MM.1S (cell line): Measurements from ENCODE around the gene GASK1A.

Source experiments
- DNase-seq: peaks from one replicate; pipeline ENCODE4 v3.0.0-alpha.2; 2015
- H2AFZ ChIP-seq: fragments of 300-600 bp; sonication (generic); 2 replicates; pipeline ENCODE4 v1.6.0; 2016; ENCODE audit warnings: antibody characterized with exemption, low read length
- H3F3A ChIP-seq: fragments of 300-600 bp; sonication (generic); 2 replicates; pipeline ENCODE4 v1.6.1; 2016; ENCODE audit warnings: mild to moderate bottlenecking, antibody characterized with exemption, low read length, moderate library complexity, mixed read lengths; ENCODE audit not compliant: insufficient read depth
- H3K27ac ChIP-seq: fragments of 300-600 bp; sonication (generic); 2 replicates; pipeline ENCODE4 v1.5.1; 2016; ENCODE audit warnings: mild to moderate bottlenecking, low read length
- H3K27me3 ChIP-seq: fragments of 300-600 bp; sonication (generic); replicated peaks from 2 replicates; pipeline ENCODE4 v1.6.0; 2016; ENCODE audit warnings: low read length; ENCODE audit not compliant: insufficient read depth
- H3K36me3 ChIP-seq: fragments of 300-600 bp; sonication (generic); replicated peaks from 2 replicates; pipeline ENCODE4 v1.6.1; 2016; ENCODE audit warnings: mild to moderate bottlenecking, low read length, mixed read lengths; ENCODE audit not compliant: insufficient read depth
- H3K4me1 ChIP-seq: fragments of 300-600 bp; sonication (generic); 2 replicates; pipeline ENCODE4 v1.6.1; 2016; ENCODE audit warnings: low read length, mixed read lengths
- H3K4me2 ChIP-seq: fragments of 300-600 bp; sonication (generic); 2 replicates; pipeline ENCODE4 v1.6.0; 2016; ENCODE audit warnings: low read depth, low read length
- H3K4me3 ChIP-seq: fragments of 300-600 bp; sonication (generic); 2 replicates; pipeline ENCODE4 v1.5.1; 2016; ENCODE audit warnings: low read length, mixed read lengths
- H3K79me2 ChIP-seq: fragments of 300-600 bp; sonication (generic); 2 replicates; pipeline ENCODE4 v1.6.1; 2016; ENCODE audit warnings: mixed run types, low read length, mixed read lengths
- H3K9ac ChIP-seq: fragments of 300-600 bp; sonication (generic); 2 replicates; pipeline ENCODE4 v1.6.1; 2016; ENCODE audit warnings: low read length, mixed read lengths
- H3K9me2 ChIP-seq: fragments of 300-600 bp; sonication (generic); replicated peaks from 2 replicates; pipeline ENCODE4 v1.6.1; 2016; ENCODE audit warnings: mild to moderate bottlenecking, low read length, mixed read lengths; ENCODE audit not compliant: insufficient read depth
- H3K9me3 ChIP-seq: fragments of 300-600 bp; sonication (generic); replicated peaks from 2 replicates; pipeline ENCODE4 v1.6.1; 2016; ENCODE audit warnings: mild to moderate bottlenecking, low read length, mixed read lengths; ENCODE audit not compliant: insufficient read depth
- H4K20me1 ChIP-seq: fragments of 300-600 bp; sonication (generic); 2 replicates; pipeline ENCODE4 v1.6.1; 2016; ENCODE audit warnings: mild to moderate bottlenecking, low read length, moderate library complexity, mixed read lengths; ENCODE audit not compliant: insufficient read depth
- CTCF ChIP-seq: fragments of 300-600 bp; sonication (generic); IDR thresholded peaks from 2 replicates; pipeline ENCODE4 v1.5.1; 2016; ENCODE audit warnings: antibody characterized with exemption, low read length, mixed read lengths
- EZH2 ChIP-seq: fragments of 300-600 bp; sonication (generic); optimal IDR thresholded peaks from 2 replicates; pipeline ENCODE3; 2017; ENCODE audit warnings: low read depth, mild to moderate bottlenecking, antibody characterized with exemption, low read length, mixed read lengths
- EZH2phosphoT487 ChIP-seq: fragments of 300-600 bp; sonication (generic); IDR thresholded peaks from 2 replicates; pipeline ENCODE4 v1.6.1; 2018; ENCODE audit warnings: antibody characterized with exemption, low read length

GASK1A gene

GRCh38 chr3:43028001-43028400, 48.9 kb downstream of the GASK1A start:
- TF ChIP-seq EZH2phosphoT487: no peak
- TF ChIP-seq CTCF: no peak
- TF ChIP-seq EZH2: no peak
- Histone ChIP-seq H3K9ac (no peak overlapping the region), H3K4me2 (no peak overlapping the region), H2AFZ (no peak overlapping the region), H3K36me3 (no peaks in the 10 kb centered on the region), H4K20me1 (no peaks in the 10 kb centered on the region), H3K4me3 (no peak overlapping the region), H3K9me3 (no peaks in the 10 kb centered on the region), H3K4me1 (no peaks in the 10 kb centered on the region), H3F3A (no peaks in the 10 kb centered on the region), H3K27me3 (no peaks in the 10 kb centered on the region), H3K79me2 (no peaks in the 10 kb centered on the region), H3K9me2 (no peaks in the 10 kb centered on the region), H3K27ac (no peak overlapping the region)
- no peak for DNase-seq

GRCh38 chr3:43028678-43029490, 49.8 kb downstream of the GASK1A start:
- H3K79me2 ChIP-seq: no peaks in the 10 kb centered on the region
- H3K27me3 ChIP-seq: no peaks in the 10 kb centered on the region
- no peak overlapping the region for H3K4me2 ChIP-seq
- H3K9ac ChIP-seq: no peak overlapping the region
- H3K36me3 ChIP-seq: no peaks in the 10 kb centered on the region
- TF ChIP-seq EZH2 (no peak), EZH2phosphoT487 (no peak), CTCF (no peak)
- H3F3A ChIP-seq: no peaks in the 10 kb centered on the region
- no peaks in the 10 kb centered on the region for H4K20me1 ChIP-seq
- H3K4me1 ChIP-seq: no peaks in the 10 kb centered on the region
- no peaks in the 10 kb centered on the region for H3K9me3 ChIP-seq
- H3K9me2 ChIP-seq: no peaks in the 10 kb centered on the region
- no peak overlapping the region for H2AFZ ChIP-seq
- no peak overlapping the region for H3K4me3 ChIP-seq
- DNase-seq: no peak
- no peak overlapping the region for H3K27ac ChIP-seq

- Histone ChIP-seq H3K4me1 (no peaks in the 10 kb centered on the region), H3K27me3 (no peaks in the 10 kb centered on the region)
Observed at GRCh38 chr3:43030162-43030935, 51.2 kb downstream of the GASK1A start.

More at GRCh38 chr3:43030162-43030935, 51.2 kb downstream of the GASK1A start:
- H3F3A ChIP-seq: no peaks in the 10 kb centered on the region
- no peak overlapping the region for H3K4me2 ChIP-seq
- H3K9me3 ChIP-seq: no peaks in the 10 kb centered on the region
- no peak overlapping the region for H2AFZ ChIP-seq
- H3K9me2 ChIP-seq: no peaks in the 10 kb centered on the region
- H3K36me3 ChIP-seq: no peaks in the 10 kb centered on the region
- H3K79me2 ChIP-seq: no peaks in the 10 kb centered on the region
- no peak overlapping the region for H3K9ac ChIP-seq
- TF ChIP-seq EZH2phosphoT487: no peak
- TF ChIP-seq CTCF: no peak
- TF ChIP-seq EZH2: no peak
- H3K27ac ChIP-seq: no peak overlapping the region
- H3K4me3 ChIP-seq: no peak overlapping the region
- no peak for DNase-seq
- H4K20me1 ChIP-seq: no peaks in the 10 kb centered on the region
